Activated CD8-positive, alpha-beta T cell treated with anti-CD3 and anti-CD28 coated beads for 36 hours (primary cell): ENCODE data around the gene EGFR. TPM values are rescaled to one million over a fixed set of nuclear protein-coding genes. Genes with fewer than 3 reads are reported as not detected.
A peak's percentile ranks its signal among the peaks of the same experiment; 100 is the strongest.

ENCODE experiments used
- ATAC-seq: fragments of 200-7000 bp; cut with Tn5 transposase; one replicate; pipeline ENCODE4 v1.10.0; 2021; ENCODE audit warnings: mild to moderate bottlenecking, moderate library complexity
- CTCF ChIA-PET: fragments of 350-600 bp; sonication (Branson Sonifier 250); formaldehyde crosslinking; loops from one replicate; lab custom pipeline; 2021; ENCODE audit warnings: antibody characterized with exemption; lab: Charles Lee
- POLR2A ChIA-PET: fragments of 350-600 bp; sonication (Branson Sonifier 250); formaldehyde crosslinking; loops from one replicate; lab custom pipeline; 2021; ENCODE audit warnings: antibody characterized with exemption; lab: Charles Lee
- DNase-seq: peaks from one replicate; pipeline ENCODE4 v3.0.0-alpha.2; 2020
- H3K27ac Mint-ChIP-seq: one replicate; pipeline ENCODE4 v1.8.0; 2021; ENCODE audit warnings: mild to moderate bottlenecking, mixed read lengths
- H3K27me3 Mint-ChIP-seq: one replicate; pipeline ENCODE4 v1.8.0; 2021; ENCODE audit warnings: mixed read lengths
- H3K36me3 Mint-ChIP-seq: one replicate; pipeline ENCODE4 v1.8.0; 2021; ENCODE audit warnings: low read depth, mixed read lengths
- H3K4me1 Mint-ChIP-seq: one replicate; pipeline ENCODE4 v1.8.0; 2021; ENCODE audit warnings: low read depth, mixed read lengths
- H3K4me3 Mint-ChIP-seq: one replicate; pipeline ENCODE4 v1.8.0; 2021; ENCODE audit warnings: mild to moderate bottlenecking, moderate library complexity, mixed read lengths
- H3K9me3 Mint-ChIP-seq: one replicate; pipeline ENCODE4 v1.8.0; 2021; ENCODE audit warnings: mixed read lengths
- intact Hi-C: fragments of 100-400 bp; cut with micrococcal nuclease; formaldehyde crosslinking; loops from one replicate; pipeline ENCODE4 v1.10.0; 2022
- total RNA-seq, 2 experiments: library from RNA; stranded (reverse); gene quantifications; one replicate each; pipeline ENCODE4 v1.2.3, GENCODE V29; 2021
- TF ChIP-seq, protein P1 (sequence below): fragments of 200-600 bp; IDR thresholded peaks from one replicate; pipeline ENCODE4 v1.8.0; 2022; ENCODE audit warnings: antibody characterized with exemption, mild to moderate bottlenecking

Gene EGFR
- total RNA-seq, 2 experiments from 2014 or later = not detected

DNA sequence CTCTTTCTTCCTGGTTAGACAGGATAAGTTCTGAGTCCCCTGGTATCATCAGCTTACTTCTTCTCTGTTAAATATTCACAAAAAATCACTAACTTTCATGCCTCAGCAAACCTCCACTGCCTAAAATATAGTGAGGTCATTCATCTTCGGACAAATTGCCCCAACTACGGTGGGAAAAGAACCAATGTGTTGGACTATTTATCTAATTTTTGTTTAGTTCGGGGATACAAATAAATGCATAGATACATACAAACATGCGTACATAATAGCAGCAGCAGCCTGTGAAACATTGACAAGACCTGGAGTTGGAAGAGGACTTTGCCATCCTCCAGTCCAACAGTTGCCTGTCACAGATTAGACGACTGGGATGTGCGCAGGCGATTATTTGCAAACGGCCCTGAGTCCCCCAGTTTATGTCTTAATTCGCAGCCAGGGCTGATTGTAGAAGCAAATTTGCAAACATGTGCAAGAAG lies 51.5 kb downstream of the EGFR start:
- intact Hi-C loops = no loop called here
- H3K4me3 Mint-ChIP-seq = no peak overlapping the region
- ChIA-PET POLR2A (no interaction called here), CTCF (no interaction called here)
- H3K27ac Mint-ChIP-seq = no peak overlapping the region
- no peaks in the 10 kb centered on the region for H3K36me3 Mint-ChIP-seq
- H3K9me3 Mint-ChIP-seq = no peaks in the 10 kb centered on the region
- DNase-seq = no peak
- TF ChIP-seq, protein P1, sequence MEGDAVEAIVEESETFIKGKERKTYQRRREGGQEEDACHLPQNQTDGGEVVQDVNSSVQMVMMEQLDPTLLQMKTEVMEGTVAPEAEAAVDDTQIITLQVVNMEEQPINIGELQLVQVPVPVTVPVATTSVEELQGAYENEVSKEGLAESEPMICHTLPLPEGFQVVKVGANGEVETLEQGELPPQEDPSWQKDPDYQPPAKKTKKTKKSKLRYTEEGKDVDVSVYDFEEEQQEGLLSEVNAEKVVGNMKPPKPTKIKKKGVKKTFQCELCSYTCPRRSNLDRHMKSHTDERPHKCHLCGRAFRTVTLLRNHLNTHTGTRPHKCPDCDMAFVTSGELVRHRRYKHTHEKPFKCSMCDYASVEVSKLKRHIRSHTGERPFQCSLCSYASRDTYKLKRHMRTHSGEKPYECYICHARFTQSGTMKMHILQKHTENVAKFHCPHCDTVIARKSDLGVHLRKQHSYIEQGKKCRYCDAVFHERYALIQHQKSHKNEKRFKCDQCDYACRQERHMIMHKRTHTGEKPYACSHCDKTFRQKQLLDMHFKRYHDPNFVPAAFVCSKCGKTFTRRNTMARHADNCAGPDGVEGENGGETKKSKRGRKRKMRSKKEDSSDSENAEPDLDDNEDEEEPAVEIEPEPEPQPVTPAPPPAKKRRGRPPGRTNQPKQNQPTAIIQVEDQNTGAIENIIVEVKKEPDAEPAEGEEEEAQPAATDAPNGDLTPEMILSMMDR = no peak
- no peak for ATAC-seq
- peaks cover 12% of the 10 kb centered on the region for H3K27me3 Mint-ChIP-seq
- H3K4me1 Mint-ChIP-seq = peaks cover 17% of the 10 kb centered on the region

DNA sequence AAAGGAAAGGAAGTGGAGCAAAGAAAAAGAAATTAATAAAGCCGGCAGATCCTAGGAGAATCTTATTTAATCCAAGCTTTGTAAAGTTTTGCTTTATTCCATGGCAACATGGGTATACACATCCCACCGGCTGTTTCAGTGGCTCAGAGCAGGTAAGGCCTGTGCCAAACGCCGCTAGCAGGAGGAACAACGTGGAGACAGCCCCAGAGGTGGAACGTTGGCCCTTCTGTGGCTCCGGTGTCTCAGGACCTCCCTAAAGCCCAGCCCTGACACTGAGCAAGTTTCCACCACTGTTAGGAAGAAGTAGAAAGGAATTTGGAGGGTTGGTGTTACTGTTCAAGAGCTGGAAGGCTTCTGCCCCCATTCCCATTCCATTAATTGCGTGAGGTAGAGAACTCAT lies 52.0 kb downstream of the EGFR start:
- POLR2A ChIA-PET = no interaction called here
- no peak overlapping the region for H3K27ac Mint-ChIP-seq
- intact Hi-C loops = no loop called here
- H3K4me1 Mint-ChIP-seq = peaks cover 17% of the 10 kb centered on the region
- TF ChIP-seq, protein P1 = no peak
- CTCF ChIA-PET = no interaction called here
- H3K4me3 Mint-ChIP-seq = no peak overlapping the region
- no peaks in the 10 kb centered on the region for H3K9me3 Mint-ChIP-seq
- H3K36me3 Mint-ChIP-seq = no peaks in the 10 kb centered on the region
- no peak for DNase-seq
- no peak for ATAC-seq
- H3K27me3 Mint-ChIP-seq = peaks cover 12% of the 10 kb centered on the region

DNA sequence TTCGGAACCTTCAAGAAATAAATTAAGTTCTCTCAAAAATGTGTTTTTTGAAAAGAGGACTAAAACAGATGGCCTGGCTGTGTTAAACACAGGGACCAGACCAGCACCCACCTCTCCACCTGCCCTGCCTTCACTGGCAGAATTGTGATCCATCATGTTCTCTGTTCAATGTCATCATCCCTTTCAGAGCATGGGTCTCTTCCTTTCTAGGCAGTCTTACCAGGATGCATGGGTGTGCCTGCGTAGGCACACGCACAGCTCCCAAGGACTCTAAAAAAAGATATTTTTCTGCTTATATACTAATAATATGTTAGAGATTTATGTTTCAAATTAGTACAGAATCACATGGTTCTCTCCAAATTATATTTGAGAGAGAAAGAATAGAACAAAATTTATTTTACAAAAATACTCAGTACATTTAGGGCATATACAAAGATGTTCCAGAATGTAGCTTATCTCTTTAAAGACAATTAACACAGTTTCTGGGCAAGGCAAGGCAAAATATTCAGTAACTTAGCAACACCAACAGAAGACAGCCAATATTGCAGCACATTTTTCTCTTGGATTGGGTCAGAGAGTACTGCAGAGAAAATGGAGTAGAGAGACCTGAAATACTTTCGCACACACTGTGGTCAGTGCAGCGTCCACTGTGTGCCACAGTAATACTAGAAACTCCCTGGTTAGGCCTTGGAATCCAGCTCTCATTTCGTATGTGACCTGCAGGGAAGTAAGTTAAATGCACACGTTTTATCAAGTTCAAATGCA lies 52.8 kb downstream of the EGFR start:
- no peak overlapping the region for H3K27ac Mint-ChIP-seq
- TF ChIP-seq, protein P1 = no peak
- intact Hi-C loops = no loop called here
- CTCF ChIA-PET = interaction anchor here (1.6 kb wide), 1 partner anchor 184 kb away, joined by 5 read pairs; no protein-coding TSS in a partner anchor
- H3K36me3 Mint-ChIP-seq = no peaks in the 10 kb centered on the region
- no peaks in the 10 kb centered on the region for H3K9me3 Mint-ChIP-seq
- H3K4me3 Mint-ChIP-seq = no peak overlapping the region
- peaks cover 12% of the 10 kb centered on the region for H3K27me3 Mint-ChIP-seq
- POLR2A ChIA-PET = no interaction called here
- DNase-seq (no peak), ATAC-seq (no peak)
- H3K4me1 Mint-ChIP-seq = peaks cover 17% of the 10 kb centered on the region

DNA sequence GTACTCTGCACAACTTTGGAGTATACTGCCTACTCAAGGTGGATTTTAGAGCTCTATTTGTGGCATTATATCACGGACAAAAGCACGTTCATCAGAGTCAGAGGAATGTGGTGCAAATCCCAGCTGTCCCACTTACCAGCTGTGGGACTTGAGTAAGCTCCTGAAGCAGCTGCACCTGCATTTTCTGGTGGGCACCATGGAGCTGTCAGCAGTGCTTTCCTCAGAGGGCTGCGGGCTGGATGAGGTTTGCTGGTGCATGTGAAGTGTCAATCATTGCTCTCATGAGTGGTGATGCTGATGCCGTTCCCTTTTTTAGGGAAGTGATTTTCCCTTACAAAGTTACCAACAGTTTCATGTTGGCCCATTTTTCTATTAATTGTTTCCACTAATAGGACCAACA lies 53.4 kb downstream of the EGFR start:
- DNase-seq = no peak
- intact Hi-C loops = no loop called here
- Mint-ChIP-seq H3K27me3 (peaks cover 12% of the 10 kb centered on the region), H3K9me3 (no peaks in the 10 kb centered on the region), H3K27ac (no peak overlapping the region), H3K4me1 (peaks cover 17% of the 10 kb centered on the region), H3K4me3 (no peak overlapping the region), H3K36me3 (no peaks in the 10 kb centered on the region)
- ChIA-PET CTCF (interaction anchor here (1.6 kb wide), 1 partner anchor 183 kb away, joined by 5 read pairs; no protein-coding TSS in a partner anchor), POLR2A (no interaction called here)
- ATAC-seq = no peak
- TF ChIP-seq, protein P1 = no peak

DNA sequence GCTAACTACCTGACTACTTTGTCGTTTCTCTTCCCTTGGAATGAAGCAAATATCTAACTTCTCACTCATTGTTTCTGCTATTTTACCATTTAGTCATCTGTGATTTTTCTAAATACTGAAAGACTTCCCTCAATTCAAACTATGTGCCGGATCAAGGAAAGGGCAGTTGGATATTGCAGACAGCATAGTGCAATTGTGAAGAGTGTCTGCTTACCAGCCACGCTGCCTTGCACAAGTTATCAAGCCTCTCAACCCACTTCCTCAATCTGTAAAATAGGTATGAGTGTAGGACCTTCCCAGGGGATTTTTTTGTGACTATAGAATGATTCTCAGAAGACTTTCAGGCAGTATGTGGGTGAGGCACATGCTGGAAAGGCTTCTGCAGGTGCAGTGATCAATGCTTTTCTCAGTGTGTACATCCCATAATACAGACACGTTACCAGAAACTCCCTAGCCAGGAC lies 54.3 kb downstream of the EGFR start:
- CTCF ChIA-PET = no interaction called here
- H3K27ac Mint-ChIP-seq = no peak overlapping the region
- H3K4me3 Mint-ChIP-seq = no peak overlapping the region
- intact Hi-C loops = no loop called here
- H3K27me3 Mint-ChIP-seq = peaks cover 10% of the 10 kb centered on the region
- no peaks in the 10 kb centered on the region for H3K36me3 Mint-ChIP-seq
- DNase-seq = peak; percentile 7
- TF ChIP-seq, protein P1 = no peak
- POLR2A ChIA-PET = no interaction called here
- peak; percentile 43 for ATAC-seq
- H3K9me3 Mint-ChIP-seq = no peaks in the 10 kb centered on the region
- peaks cover 17% of the 10 kb centered on the region for H3K4me1 Mint-ChIP-seq
